GM18507 (cell line): ENCODE measurements around the gene TMPO.
A peak's percentile ranks its signal among the peaks of the same experiment; 100 is the strongest.
"Not testable (repeated sequence)": the region's sequence is repeated elsewhere in the genome, so short reads cannot be mapped to it uniquely, and the experiment has no call there.

Experiments used
- DNase-seq: peaks from one replicate; pipeline ENCODE4 v3.0.0; 2011; ENCODE audit warnings: low read depth; ENCODE audit not compliant: insufficient read length; ENCODE audit errors: extremely low spot score
- FAIRE-seq: peaks from 2 replicates; lab custom pipeline; 2011; peaks lifted over from hg19 to GRCh38; lab: Jason Lieb, UNC

TMPO gene

DNA sequence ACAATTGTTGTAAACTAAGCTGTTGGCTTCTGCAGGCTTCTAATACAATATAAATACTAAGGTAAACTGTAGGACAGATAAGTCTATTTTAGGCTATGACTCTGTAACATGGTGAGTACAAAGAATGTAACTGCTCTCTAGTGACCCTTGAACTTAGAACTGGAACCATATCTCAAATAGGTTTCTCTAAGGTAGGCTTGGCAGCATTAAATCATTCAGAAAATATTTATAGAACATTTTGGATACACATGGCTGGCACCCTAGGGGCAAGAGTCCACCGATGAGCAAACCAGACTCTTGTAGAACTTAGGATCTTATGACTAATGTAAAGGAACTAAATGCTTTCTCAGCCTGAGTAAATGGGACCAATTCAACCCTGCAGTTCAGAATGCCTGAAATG is 58.7 kb downstream of the TMPO start:
- FAIRE-seq = no peak
- no peak for DNase-seq

DNA sequence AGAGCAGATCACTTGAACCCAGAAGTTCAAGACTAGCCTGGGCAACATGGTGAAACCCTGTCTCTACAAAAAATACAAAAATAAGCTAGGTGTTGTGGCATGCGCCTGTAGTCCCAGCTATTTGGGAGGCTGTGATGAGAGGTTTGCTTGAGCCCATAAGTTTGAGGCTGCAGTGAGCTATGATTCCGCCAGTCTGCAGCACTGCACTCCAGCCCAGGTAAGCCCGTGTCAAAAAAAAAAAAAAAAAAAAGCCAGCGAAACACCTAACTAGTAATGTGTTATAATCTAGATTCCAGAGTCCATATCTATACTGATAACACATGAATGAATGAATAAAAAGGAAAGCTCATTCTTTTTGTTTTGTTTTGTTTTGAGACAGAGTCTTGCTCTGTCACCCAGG is 59.6 kb downstream of the TMPO start:
- DNase-seq (no peak), FAIRE-seq (no peak)

DNA sequence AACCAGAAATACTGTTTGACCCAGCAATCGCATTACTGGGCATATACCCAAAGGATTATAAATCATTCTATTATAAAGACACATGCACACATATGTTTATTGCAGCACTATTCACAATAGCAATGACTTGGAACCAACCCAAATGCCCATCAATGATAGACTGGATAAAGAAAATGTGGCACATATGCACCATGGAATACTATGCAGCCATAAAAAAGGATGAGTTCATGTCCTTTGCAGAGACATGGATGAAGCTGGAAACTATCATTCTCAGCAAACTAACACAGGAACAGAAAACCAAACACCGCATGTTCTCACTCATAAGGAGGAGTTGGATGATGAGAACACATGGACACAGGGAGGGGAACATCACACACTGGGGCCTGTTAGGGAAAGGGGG is 61.4 kb downstream of the TMPO start:
- not testable (repeated sequence) for DNase-seq, FAIRE-seq

DNA sequence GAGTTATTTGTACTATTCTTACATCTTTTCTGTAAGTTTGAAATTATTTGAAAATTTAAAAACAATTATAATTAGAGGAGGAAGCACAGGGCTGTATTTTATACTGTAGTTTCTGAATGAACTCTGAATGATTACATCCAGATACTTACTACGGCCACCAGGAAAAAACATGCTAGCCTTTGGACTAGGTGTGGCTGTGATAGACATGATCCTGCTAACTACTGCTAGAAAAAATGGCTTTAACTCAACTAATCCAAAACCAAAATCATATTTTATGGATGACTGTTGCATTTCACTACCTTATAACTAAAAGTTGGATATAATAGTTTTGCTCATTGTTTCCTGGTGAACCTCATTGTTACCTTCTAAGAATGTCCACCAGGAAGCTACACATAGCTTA is 63.0 kb downstream of the TMPO start:
- DNase-seq (no peak), FAIRE-seq (no peak)

DNA sequence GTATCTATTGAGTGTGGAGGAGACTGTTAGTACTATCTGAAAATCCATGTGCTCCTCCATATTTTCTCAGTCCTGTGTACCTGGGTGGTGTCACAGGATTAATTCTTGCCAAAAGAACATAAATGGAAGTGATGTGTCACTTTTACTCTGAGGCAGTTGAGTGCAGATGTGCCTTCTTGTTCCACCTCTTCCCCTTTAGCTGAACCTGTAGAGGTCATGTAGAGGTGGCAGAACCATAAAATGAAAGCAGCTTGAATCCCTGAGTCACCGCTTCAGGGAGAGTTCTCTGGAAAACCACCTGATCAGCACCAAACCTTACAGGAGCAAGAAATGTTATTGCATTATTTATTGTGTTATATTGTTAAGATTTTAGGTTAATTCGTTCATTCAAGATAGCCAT is 63.4 kb downstream of the TMPO start:
- no peak for DNase-seq
- no peak for FAIRE-seq

DNA sequence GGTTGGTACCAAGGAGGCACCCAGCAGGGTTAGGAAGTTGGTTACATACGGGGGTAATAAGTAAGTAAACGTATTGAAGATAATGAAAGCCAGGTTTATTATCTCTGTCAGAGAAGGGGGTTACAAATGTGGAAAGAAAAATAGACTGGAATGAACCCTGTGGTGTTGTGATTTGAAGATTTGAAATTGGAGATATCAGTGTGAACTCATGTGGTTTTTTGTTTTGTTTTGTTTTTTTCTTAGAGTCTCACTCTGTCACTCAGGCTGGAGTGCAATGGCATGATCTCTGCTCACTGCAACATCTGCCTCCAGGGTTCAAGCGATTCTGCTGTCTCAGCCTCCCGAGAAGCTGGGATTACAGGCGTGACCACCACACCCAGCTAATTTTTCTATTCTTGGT is 64.0 kb downstream of the TMPO start:
- DNase-seq = no peak
- no peak for FAIRE-seq

DNA sequence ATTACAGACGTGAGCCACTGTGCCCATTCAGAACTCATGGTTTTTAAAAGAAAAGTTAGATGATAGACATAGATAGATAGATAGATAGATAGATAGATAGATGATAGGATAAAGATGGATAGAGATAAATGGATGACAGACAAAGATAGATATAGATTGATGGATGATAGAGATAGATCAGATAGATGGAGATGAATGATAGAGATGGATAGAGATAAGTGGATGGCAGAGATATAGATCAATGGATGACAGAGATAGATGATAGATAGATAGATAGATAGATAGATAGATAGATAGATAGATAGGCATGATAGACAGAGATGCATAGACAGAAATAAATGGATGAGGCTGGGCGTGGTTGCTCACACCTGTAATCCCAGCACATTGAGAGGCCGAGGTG is 64.4 kb downstream of the TMPO start:
- FAIRE-seq (no peak), DNase-seq (no peak)

DNA sequence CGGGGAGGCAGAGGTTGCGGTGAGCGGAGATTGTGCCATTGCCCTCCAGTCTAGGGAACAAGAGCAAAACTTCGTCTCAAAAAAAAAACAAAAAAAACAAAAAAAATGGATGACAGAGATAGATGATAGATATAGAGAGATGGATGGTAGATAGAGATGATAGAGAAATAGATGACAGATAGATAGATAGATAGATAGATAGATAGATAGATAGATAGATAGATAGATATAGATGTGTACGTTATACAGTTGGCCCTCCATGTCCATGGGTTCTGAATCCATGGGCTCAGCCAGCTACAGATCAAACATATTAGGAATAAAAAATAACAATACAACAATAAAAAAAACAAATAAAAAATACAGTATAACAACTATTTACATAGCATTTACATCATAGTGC is 65.3 kb downstream of the TMPO start:
- FAIRE-seq = no peak
- DNase-seq = no peak

DNA sequence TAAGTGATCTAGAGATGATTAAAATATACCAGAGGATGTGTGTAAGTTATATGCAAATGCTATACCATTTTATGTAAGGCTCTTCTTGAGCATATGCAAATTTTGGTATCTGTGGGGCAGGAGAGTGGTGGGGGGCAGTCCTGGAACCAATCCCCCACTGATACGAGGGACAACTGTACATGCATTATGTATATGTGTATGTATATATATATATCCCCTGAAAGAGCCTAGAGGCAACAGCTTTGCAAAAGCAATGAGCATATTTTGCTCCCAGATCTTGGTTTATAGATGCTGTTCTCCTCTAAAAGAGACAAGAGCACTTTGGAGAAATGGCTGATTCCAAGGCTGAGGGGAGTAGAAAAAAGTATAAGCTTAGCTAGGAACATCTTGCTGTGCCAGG is 65.7 kb downstream of the TMPO start:
- DNase-seq (no peak), FAIRE-seq (no peak)

DNA sequence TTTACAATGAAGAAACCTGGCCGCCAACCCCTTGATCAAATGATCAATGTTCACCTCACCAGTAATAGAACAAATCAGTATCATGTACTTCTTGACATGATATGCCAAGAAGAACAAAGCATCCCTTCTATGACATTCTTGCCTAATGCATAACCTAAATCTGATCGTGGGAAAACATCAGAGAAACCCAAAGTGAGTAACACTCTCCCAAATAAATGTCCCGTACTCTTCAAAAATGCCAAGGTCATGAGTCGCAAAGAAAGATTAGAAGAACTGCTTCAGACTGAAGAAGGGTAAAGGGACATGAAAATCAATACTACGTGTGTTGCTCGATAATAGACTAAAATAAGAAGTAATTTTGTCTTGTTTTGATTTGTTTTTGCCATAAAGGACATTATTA is 66.7 kb downstream of the TMPO start:
- no peak for DNase-seq
- no peak for FAIRE-seq

DNA sequence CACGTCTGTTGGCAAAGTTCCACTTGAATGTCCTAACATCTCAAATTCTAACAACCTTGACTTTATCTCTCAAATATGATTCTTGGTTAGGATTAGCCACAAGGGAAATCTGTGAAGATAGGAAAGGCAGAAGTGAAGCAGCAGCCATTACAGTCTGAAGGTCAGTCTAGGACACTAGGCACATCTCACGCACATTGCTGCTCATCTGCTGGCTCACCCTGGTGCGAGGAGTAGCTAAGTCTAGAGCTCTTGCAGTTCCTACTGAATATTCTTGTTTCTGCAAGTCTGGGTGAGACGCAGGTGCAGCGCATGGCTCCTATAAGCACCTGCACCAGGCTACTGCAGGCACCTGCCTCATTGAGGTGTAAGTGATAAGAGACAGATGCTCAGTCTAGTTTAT is 71.7 kb downstream of the TMPO start:
- no peak for FAIRE-seq
- no peak for DNase-seq

DNA sequence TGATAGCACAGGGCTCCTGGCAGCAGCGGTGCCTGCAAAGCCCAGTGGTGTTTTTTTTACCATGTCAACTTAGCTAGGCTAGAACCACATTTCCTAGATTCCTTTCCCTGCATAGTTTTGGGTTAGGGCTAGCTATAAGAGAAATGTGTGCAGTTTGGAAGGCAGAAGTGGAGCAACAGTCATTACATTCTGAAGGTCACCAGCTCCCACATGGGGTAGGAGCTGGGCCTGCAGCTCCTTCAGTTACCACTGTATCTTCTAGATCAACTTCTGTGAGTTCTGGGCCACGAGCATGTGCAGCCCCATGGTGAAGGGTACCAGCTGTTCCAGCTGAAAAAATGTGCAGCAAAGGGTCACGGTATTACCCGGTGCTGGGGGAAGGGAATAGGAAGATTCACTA is 75.8 kb downstream of the TMPO start:
- DNase-seq (no peak), FAIRE-seq (no peak)

DNA sequence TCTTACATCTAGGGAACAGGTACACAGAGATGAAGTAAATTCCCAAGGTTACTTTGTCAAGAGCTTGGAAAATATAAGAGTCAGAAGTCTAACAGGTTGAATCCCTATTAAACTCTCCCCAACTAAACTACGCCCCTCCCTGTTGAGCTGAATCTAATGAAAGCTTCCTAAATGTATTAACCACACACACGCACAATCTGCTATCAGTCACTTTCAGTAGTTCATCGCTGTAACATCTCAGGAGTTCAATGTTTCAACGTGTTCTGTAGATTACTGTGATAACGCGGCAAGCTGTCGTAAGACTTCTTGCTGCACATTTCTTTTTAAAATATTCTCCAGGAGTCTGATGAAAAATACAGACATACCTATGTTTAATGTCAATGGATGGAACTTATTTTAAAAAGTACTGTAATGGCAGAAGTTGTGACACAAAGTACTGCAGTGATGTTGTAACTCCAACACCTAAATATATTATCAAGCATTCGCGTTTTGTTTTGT is 77.5 kb downstream of the TMPO start:
- DNase-seq (no peak), FAIRE-seq (no peak)

DNA sequence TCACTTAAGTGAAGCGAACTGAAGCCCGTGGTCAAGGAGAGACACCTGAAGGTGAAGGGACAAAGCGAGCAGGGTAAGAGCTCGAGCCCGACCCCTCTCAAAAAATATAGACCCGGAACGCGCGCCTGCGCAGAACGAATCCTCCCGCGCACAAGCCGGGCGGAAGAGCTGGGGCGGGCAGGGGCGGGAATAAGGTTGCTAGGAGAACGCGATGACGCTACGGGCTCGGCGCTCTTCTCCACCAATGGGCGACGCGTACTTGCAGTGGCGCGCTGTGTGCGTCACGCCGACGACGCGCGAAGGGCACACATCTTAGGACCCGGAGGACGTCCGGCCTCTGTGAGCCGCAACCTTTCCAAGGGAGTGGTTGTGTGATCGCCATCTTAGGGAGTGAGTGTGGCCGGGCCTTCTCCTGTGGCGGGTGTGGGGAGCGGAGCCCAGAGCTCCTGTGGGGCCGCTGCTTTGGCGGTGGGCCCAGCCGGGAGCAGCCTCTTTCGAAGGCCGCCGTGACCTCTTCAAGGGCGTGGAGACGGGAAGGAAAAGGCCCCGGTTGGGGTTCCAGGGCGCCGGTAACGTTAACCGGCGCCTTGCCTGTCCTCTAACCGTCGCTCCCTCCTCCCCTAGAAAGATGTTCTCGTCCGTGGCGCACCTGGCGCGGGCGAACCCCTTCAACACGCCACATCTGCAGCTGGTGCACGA is 78.1 kb downstream of the TMPO start, which contains the start of gene SLC25A3:
TSS of gene SLC25A3 (plus strand) at position 336 of the 699 bp plus-strand sequence. CDS start at position 629, 293 bp downstream.
- peak; percentile 94 for DNase-seq
- FAIRE-seq = peak; percentile 98

DNA sequence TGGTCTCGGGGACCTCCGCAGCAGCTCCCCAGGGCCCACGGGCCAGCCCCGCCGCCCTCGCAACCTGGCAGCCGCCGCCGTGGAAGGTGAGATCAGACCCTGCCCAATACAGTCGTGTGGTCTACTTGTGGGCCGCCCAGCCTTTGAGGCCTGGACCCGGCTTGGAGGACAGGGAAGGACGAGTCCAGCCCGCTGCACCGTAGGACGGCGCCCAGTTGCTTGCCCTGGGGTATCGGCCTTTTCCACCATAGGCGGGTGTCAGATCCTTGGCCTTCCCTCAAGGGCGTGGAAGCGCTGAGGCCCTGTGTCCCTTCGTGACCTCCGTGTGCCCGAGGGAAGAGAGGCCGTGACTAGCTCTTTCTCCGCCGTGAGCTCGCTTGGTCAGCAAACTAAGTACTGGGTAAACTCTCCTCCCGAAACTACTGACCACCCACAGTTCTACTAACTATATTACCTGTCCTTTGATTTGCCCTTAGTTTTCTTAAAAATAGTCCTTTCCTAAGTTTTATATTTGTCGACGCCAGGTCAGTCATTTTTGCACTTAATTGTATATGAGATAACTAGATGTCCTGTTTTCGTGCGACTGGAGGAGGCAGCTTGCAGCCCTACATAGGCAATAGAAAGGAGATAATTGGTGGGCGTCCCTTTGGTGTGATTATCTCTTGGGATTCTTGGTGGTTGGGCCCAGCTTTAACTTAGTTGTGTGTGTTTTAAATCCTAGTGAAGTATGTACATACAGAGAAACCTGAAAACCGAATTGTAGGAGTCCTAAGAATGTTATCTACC is 78.9 kb downstream of the TMPO start:
- DNase-seq = no peak
- FAIRE-seq = no peak

DNA sequence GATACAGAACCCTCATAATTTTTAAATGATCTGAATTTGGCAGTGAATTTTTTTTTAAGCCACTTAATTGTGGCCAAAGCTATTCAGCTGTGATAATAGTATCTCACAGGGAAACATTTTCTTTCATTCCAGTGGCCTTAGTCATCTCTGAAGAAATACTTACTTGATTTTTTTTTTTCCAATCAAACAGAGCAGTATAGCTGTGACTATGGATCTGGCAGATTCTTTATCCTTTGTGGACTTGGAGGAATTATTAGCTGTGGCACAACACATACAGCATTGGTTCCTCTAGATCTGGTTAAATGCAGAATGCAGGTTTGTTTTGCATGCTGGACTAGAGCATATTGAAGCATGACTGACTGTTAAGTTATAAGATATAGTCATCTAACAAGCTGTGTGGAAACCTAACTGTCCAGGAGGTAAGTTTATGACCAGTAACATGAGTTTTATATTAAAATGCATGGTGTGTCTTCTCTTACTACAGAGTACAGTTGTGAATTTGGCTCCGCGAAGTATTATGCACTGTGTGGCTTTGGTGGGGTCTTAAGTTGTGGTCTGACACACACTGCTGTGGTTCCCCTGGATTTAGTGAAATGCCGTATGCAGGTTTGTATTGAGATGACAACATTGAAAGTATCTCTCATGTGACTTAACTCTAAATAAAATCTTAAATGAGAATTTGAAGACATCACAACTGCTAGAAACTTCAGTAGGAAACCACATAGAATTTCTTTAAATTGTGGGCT is 80.0 kb downstream of the TMPO start:
- DNase-seq (no peak), FAIRE-seq (no peak)

DNA sequence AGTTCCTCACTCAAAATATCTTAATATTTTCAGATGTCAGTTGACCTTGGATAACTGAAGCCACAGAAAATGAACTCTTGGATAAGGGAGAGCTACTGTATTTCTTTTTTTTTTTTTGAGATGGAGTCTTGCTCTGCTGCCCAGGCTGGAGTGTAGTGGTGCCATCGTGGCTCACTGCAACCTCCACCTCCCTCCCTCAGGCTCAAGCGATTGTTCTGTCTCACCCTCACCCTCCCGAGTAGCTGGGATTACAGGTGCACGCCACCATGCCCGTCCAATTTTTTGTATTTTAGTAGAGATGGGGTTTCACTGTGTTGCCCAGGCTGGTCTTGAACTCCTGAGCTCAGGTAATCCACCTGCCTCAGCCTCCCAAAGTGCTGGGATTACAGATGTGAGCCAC is 81.9 kb downstream of the TMPO start:
- DNase-seq, FAIRE-seq: not testable (repeated sequence)
